ENCODE data around the gene DUS1L.

DUS1L gene

GRCh38 chr17:82065638-82066303 lies at the start of gene DUS1L:
Gene DUS1L, minus strand, starts transcription at chr17:82065804. Its CDS starts 745 bp downstream, at chr17:82065059.
- peak within 1 kb of the TSS; percentile 87 for H3K27ac ChIP-seq
- TF ChIP-seq ZFX (IDR thresholded peaks at IDR 0.05; ENCODE audit: borderline replicate concordance) (no peak; the same call in 1 of the 2 replicates), CTCF (IDR thresholded peaks at IDR 0.05) (no peak)

- TF ChIP-seq ZFX (IDR thresholded peaks at IDR 0.05; ENCODE audit: borderline replicate concordance) (no peak), CTCF (IDR thresholded peaks at IDR 0.05) (no peak)
- H3K27ac ChIP-seq, result peak overlapping the region; percentile 97
Measured at GRCh38 chr17:82114872-82115271, 49.3 kb upstream of the DUS1L start.

- H3K27ac ChIP-seq, result peak overlapping the region; percentile 97
- TF ChIP-seq ZFX (IDR thresholded peaks at IDR 0.05; ENCODE audit: borderline replicate concordance) (no peak), CTCF (IDR thresholded peaks at IDR 0.05) (no peak)
Measured at GRCh38 chr17:82114447-82114846, 48.8 kb upstream of the DUS1L start.

- peak overlapping the region; percentile 97 for H3K27ac ChIP-seq
Measured at GRCh38 chr17:82113941-82114340, 48.3 kb upstream of the DUS1L start.

GRCh38 chr17:82113422-82113821 lies 47.8 kb upstream of the DUS1L start:
- TF ChIP-seq CTCF (IDR thresholded peaks at IDR 0.05) (no peak), ZFX (IDR thresholded peaks at IDR 0.05; ENCODE audit: borderline replicate concordance) (no peak)
- peak overlapping the region; percentile 97 for H3K27ac ChIP-seq

More at GRCh38 chr17:82113941-82114340, 48.3 kb upstream of the DUS1L start:
- TF ChIP-seq CTCF (IDR thresholded peaks at IDR 0.05), result no peak

- H3K27ac ChIP-seq, result peak overlapping the region; percentile 97
- TF ChIP-seq CTCF (IDR thresholded peaks at IDR 0.05) (no peak), ZFX (IDR thresholded peaks at IDR 0.05; ENCODE audit: borderline replicate concordance) (no peak)
Measured at GRCh38 chr17:82112914-82113311, 47.3 kb upstream of the DUS1L start.

- TF ChIP-seq CTCF (IDR thresholded peaks at IDR 0.05), result no peak
- TF ChIP-seq ZFX (IDR thresholded peaks at IDR 0.05; ENCODE audit: borderline replicate concordance), result no peak
- H3K27ac ChIP-seq, result peak overlapping the region; percentile 97
Measured at GRCh38 chr17:82112181-82112913, 46.7 kb upstream of the DUS1L start.

Measured in 22Rv1 (cell line).